HG03558 (cell line): Measurements from ENCODE around the gene DPP10.

Experiments used
- ATAC-seq: cut with Tn5 transposase; IDR thresholded peaks from one replicate; pipeline ENCODE4 v1.9.1; 2021; ENCODE audit warnings: moderate number of reproducible peaks; ENCODE audit not compliant: unreplicated experiment; ENCODE audit errors: extremely low read depth

DPP10 gene

GRCh38 chr2:115174651-115175050, 732.2 kb downstream of the DPP10 start:
- no peak for ATAC-seq

GRCh38 chr2:115183144-115183543, 740.7 kb downstream of the DPP10 start:
- ATAC-seq = no peak

GRCh38 chr2:115190459-115190858, 748.0 kb downstream of the DPP10 start:
- ATAC-seq = no peak

DNA sequence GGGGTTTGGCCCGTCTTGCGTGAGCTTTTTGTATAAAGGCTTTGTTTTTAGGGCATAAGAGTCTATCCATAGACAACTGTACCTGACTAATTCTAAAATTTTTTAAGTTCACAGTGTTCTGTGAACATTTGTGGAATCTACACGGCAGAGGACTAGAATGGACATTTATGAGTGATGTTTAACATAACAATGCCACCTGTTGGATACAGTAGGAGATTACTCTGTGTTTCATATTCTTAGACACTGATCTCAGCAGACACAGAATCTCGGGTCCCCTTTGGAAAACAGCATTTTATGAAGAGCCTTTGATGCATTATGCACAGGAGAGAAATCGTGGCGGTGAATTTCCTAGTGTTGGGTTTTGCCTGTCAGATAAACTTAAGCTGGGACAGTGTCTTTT, 752.2 kb downstream of the DPP10 start:
- ATAC-seq = no peak

DNA sequence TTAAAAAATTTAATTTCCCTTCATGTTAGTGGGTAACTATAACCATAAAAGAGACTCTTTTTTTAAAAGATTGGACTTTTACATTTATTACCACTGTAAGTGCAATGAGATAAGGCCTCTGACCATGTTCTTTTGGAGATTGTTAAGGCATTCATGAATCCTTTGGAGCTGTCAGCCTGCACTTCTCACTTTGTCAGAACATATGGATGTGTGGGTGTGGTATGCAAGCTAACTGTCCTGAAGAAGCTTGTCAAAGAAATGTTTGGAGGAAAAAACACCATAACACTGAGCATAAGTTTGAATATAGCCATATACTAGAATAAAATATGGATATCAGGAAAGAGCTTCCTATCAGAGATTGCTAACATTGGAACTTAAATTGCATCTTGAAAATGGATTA, 754.1 kb downstream of the DPP10 start:
- no peak for ATAC-seq

GRCh38 chr2:115199966-115200365, 757.5 kb downstream of the DPP10 start:
- no peak for ATAC-seq

DNA sequence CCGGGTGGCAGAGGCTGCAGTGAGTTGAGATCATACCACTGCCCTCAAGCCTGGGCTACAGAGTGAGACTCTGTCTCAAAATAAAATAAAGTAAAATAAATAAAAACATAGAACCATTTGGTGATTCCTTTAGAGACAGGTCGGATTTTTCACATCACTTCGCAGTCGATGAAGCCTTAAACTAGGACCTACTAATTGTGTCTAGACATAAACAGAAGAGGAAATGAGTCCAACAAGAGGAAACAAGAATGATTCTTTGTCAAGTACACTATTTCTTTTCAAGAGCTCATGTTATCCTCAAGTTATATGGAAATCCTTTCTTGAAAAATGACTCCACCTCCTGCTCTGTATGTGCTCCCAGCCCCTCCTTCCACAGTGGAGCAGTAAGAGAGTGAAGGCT, 758.9 kb downstream of the DPP10 start:
- ATAC-seq = no peak

DNA sequence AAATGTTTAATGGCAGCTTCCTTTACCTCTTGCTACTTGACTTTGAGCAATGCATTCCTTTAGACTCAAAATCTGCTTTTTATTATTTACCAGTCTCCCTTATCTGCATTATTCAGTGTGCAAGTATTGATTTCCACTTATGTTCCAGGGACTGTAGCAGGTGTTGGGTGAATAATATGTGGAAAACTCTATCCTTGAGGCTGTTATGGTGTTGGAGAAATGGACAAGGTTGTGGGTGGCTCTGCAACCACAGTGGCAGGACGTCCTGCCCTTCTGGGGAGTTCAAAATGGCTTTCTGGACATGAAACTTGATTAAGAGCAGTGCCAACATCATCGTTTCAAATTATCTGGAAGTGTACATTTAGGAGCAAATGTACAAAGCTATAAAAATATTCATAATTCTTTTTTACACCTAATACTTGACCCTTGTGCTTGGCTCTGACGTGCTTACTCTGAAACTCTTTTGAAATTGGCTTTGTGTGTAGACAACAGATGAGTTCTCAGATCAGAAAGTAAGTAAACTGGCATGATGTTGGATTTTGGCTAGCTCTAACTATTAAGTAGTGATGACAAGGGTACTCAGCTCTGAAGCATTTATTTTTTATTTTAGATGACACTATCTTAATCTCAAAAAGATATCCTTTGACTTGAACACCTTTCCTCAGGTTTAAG, 766.2 kb downstream of the DPP10 start:
- ATAC-seq = no peak

DNA sequence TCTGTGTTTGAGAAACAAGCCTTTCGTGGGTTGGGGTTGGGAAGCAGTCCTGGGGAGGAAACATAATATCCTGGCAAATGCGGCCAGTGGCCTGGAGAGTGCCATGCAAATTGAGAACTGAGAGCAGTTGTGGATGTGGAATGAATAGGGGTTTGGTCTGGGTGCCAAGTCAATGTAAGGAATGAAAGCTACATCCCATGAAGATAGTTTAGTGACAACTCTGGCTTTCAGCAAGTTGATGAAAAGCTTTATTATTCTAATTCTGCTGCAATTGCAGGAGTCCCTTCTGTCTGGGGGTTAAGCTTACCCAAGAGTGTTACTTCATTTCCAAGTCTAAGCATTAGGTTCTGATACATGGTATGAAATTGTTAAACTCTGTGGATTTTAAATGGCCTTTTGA, 771.6 kb downstream of the DPP10 start:
- ATAC-seq = no peak

- no peak for ATAC-seq
Measured at GRCh38 chr2:115219296-115219695, 776.9 kb downstream of the DPP10 start.

DNA sequence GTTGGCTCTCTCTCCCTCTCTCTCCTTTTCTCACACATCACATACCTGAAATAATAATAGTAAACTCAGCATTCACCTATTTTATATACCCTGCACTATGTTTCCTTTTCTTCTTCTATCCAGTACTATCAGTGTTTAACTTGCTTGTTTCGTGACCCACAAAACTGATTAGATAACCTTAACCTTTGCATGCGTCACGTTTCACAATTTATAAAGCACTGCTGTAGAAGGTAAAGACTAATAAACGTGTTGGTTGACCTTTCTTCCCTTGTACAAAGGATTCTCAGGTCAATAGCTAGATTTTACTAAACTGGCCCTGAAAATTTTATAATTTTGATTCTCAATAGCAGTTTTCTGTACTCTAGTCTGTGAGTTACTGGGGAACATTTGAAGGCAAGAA, 791.7 kb downstream of the DPP10 start:
- ATAC-seq = no peak

DNA sequence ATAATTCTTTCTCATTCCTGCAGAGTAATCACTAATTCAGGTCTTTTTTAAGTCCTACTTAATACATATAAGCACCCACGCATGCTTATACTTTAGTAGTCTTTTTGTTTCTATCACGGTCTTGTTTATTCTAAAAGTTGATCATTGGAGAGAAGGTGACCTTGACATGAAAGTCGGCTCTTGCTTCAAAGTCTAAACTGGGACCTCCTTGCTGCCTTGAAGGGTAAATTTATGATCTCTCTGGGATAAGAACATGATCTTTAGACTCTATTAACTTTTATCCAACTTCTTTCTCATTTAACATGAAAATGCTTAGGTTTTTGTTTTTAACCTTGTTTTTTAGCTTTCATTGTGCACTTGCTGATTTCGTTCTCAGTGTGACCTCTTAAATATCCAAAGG, 792.3 kb downstream of the DPP10 start:
- ATAC-seq = no peak

DNA sequence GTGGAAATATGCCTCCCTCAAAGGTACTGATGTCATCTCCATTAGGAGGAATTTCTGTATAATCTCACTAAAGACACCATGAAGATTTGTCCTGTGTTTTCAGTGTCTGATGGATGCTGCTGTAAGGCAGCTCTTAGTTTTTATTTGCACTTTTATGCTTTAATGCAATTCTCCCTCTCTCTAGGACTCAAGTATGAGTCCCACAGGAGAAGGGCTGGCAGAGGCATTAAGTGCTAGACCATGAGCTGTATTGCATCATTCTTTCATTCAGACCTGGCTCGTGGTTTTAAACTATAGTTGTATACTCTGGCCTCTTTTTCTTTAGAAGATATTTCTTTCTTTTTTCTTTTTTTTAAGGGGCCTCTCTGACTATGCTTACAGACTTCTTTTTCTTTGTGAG, 805.6 kb downstream of the DPP10 start:
- ATAC-seq = no peak

DNA sequence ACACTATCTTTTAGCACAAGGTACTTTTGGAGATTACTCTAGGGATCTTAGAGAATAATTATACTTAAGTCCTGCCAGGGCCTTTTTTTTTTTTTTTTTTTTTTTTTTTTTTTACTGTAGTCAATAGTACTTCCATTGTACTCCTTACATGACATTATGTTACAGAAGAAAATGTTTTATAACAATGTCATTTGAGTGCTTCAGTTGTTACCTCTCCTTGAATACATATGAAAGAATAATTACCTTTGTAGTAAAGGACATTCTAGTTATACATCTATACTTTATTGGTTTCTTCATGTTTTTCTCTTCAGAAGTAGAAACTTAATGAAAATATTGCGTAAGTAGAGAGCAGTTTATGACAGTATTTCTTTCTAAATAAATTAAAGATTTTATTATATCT, 834.9 kb downstream of the DPP10 start:
- ATAC-seq = no peak

DNA sequence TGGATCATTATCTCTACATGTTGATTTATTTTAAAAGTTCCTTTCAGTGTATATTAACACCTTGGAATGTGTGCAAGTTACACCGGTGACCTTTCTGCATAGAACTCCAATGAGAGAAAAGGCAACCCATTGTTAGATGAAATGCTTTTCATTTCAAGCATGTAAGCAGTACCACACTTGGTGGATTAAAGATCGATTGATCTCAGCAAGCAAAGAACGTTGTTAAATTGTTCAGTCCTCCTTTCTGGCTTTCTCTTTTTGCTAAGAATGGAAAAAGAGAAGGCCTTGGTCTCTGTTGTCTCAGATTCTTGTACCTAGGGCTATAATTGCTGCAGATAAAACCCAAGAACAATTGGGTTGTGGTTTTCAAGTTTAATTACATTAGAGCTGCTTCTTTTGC, 843.0 kb downstream of the DPP10 start:
- ATAC-seq = no peak

- ATAC-seq = no peak
Measured at GRCh38 chr2:115290478-115290877, 848.0 kb downstream of the DPP10 start.

- no peak for ATAC-seq
Measured at GRCh38 chr2:115292742-115293141, 850.3 kb downstream of the DPP10 start.

- no peak for ATAC-seq
Measured at GRCh38 chr2:115294999-115295398, 852.6 kb downstream of the DPP10 start.

DNA sequence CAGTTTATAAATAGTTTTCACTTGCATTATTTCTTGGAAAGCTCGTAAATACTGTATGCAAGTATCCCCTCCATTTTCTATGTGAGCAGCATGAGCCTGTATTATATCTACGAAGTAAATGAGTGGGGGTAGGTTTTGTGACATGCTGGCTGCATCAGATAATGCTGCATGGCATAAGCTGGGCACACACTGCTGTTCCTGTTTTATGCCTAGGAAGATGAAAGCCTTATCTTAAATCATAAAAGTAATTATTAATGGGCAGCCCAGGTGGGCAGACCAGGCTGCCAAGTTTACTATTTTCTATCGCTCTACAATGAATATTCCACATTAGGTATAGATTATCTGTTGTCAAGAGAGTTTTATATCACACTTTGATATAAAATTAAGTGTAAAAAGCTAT, 854.6 kb downstream of the DPP10 start:
- ATAC-seq = no peak

GRCh38 chr2:115299199-115299598, 856.8 kb downstream of the DPP10 start:
- no peak for ATAC-seq

GRCh38 chr2:115305712-115306111, 863.3 kb downstream of the DPP10 start:
- ATAC-seq = no peak

DNA sequence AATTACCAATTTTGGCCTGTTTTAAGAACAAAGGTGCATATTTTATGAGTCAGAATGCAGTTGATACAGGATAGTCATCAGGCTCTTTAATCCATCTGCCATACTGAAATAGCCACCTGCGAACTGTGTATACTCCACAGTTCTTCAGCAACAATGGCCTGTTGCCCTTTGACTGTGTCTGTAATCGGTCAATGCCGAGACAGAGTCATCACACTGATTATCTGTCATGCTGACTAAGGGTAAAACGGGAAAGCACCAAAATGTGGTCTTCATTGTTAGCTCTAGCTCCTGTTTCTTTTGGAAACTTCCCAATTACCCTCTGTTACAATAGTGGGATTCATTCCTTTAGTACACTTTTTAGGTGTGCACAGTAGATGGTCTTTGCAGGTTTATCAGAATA, 871.7 kb downstream of the DPP10 start:
- ATAC-seq = no peak

- no peak for ATAC-seq
Measured at GRCh38 chr2:115327061-115327460, 884.6 kb downstream of the DPP10 start.
